Measurements from ENCODE around the gene JAG2. TPM values are rescaled to one million over a fixed set of nuclear protein-coding genes. Genes with fewer than 3 reads are reported as not detected.

JAG2 gene
- total and polyA plus RNA-seq, 12 donors, result 18.5 to 45.5 (median 26.3) TPM

GRCh38 chr14:105098316-105098715, 70.3 kb downstream of the JAG2 start:
- ATAC-seq, result no peak
- no peak for TF ChIP-seq CTCF (IDR thresholded peaks at IDR 0.05)
- Histone ChIP-seq H3K9me3 (peaks cover 0 to 10% (median 0%) of the 10 kb centered on the region in 11 donors), H3K27me3 (peaks cover 0 to 16% (median 11%) of the 10 kb centered on the region in 7 donors), H3K4me3 (no peak overlapping the region), H3K27ac (no peak overlapping the region), H3K36me3 (no peaks in the 10 kb centered on the region), H3K4me1 (peaks cover 5 to 12% (median 9%) of the 10 kb centered on the region in 9 donors)
- no peak for DNase-seq
- intact Hi-C loops (cut with DNase I), result loop anchor here in 3 of 10 donors (10.0 kb wide), 4 partner anchors 66 to 256 kb away; partner anchors contain the start of gene JAG2 (in 1 of the 3)
- 86 to 88% methylated on average over 8 of the region's 8 CpGs for WGBS, 2 donors

- DNase-seq, result no peak
- Histone ChIP-seq H3K36me3 (no peaks in the 10 kb centered on the region), H3K9me3 (peaks cover 0 to 6% (median 0%) of the 10 kb centered on the region in 11 donors), H3K4me1 (peaks cover 7 to 15% (median 12%) of the 10 kb centered on the region in 9 donors), H3K27ac (no peak overlapping the region), H3K27me3 (peaks cover 0 to 20% (median 6%) of the 10 kb centered on the region in 7 donors), H3K4me3 (no peak overlapping the region)
- ATAC-seq, result no peak
- intact Hi-C loops (cut with DNase I), result loop anchor here in 3 of 10 donors (10.0 kb wide), 4 partner anchors 67 to 257 kb away; partner anchors contain the start of gene JAG2 (in 1 of the 3)
- 89 to 90% methylated on average over 7 of the region's 7 CpGs for WGBS, 2 donors
- no peak for TF ChIP-seq CTCF (IDR thresholded peaks at IDR 0.05)
Measured at GRCh38 chr14:105097794-105098127, 70.8 kb downstream of the JAG2 start.

GRCh38 chr14:105096206-105096875, 72.2 kb downstream of the JAG2 start:
- no peak for TF ChIP-seq CTCF (IDR thresholded peaks at IDR 0.05)
- Histone ChIP-seq H3K9me3 (peaks cover 0 to 6% (median 0%) of the 10 kb centered on the region in 11 donors), H3K27ac (no peak overlapping the region), H3K4me3 (no peak overlapping the region), H3K27me3 (peaks cover 0 to 23% (median 5%) of the 10 kb centered on the region in 7 donors), H3K36me3 (no peaks in the 10 kb centered on the region), H3K4me1 (peaks cover 20 to 29% (median 25%) of the 10 kb centered on the region in 9 donors)
- WGBS, 2 donors, result 90% methylated on average over 15 of the region's 15 CpGs
- no peak for DNase-seq
- intact Hi-C loops (cut with DNase I), result loop anchor here in 3 of 10 donors (10.0 kb wide), 4 partner anchors 68 to 258 kb away; partner anchors contain the start of gene JAG2 (in 1 of the 3)
- no peak for ATAC-seq

DNA sequence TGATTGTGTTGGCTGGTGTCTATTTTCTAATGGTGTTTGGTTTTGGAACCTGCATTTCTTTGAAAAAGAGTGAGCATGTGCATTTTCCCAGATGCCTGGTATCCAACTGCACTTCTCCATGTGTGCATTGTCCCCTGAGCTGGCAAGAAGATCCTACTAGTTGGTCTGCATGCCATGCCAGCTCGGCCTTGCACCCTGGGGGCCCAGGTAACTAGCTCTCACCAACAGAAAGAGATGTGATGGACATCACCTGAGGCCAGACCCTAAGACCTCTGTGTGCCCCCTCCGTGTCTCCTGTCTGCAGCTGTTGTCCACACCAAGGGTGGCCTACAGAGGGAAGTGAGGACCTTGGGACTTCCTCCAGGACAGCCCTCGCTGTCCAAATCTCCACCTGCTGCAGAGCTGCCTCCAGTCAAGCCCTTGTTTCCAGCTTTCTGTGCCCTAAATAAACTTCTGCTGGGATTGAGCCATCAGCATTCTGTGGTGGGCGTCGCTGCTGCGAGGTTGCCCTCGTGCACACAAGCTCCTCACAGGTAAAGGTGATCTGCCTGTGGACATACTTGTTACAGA, 73.3 kb downstream of the JAG2 start:
- Histone ChIP-seq H3K27ac (no peak overlapping the region), H3K4me1 (peaks cover 20 to 39% (median 35%) of the 10 kb centered on the region in 9 donors), H3K4me3 (no peak overlapping the region), H3K27me3 (peaks cover 0 to 23% (median under 1%) of the 10 kb centered on the region in 7 donors), H3K9me3 (peaks cover 0 to 6% (median 0%) of the 10 kb centered on the region in 11 donors), H3K36me3 (no peaks in the 10 kb centered on the region)
- TF ChIP-seq CTCF (IDR thresholded peaks at IDR 0.05), result no peak
- 95 to 96% methylated on average over 7 of the region's 7 CpGs for WGBS, 2 donors
- DNase-seq, result no peak
- intact Hi-C loops (cut with DNase I), result loop anchor here in 3 of 10 donors (10.0 kb wide), 4 partner anchors 69 to 259 kb away; partner anchors contain the start of gene JAG2 (in 1 of the 3)
- no peak for ATAC-seq
